Ecto neural progenitor cell (in vitro differentiated cells): ENCODE data around the gene SLX4IP.

Experiments used
- DNase-seq: peaks from one replicate; pipeline ENCODE4 v3.0.0-alpha.2; 2018; ENCODE audit warnings: low spot score

Gene SLX4IP

DNA sequence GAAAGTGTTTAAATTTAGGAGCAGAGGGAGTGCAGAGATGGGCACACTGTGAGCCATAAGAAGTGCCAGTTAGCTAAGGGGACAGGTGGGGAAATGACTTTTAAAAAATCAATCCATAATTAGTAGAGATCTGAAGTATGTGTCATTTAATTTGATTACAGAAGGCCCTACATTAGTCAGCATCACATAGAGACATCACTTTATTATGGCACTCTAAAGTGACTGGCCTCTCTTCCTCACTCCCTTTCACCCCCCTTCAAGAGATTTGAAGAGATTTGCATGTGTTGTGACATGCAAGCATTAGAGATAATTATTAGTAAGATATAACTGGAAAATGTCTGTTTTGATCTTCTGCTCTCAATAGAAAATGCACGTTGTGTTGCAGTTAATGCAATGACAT lies 86.7 kb downstream of the SLX4IP start:
- DNase-seq: no peak

DNA sequence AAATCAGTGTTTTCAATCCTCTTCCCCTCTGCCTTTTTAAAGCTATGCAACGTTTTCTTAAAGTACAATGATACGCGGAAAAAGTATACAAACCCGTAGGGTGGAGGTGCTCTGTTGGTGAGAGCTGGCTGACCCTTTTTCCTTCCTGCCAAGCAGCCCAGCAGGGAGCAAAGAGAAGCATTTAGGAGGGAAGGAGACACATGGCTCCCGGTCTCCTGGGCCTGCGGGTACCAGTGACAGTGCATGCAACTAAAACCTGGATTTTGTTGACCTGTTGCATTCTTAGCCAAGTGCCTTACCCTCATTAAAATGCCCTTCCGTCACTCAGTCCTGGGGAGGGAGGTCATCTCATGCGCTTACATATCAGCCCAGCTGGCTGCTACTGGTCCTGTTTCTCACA lies 87.2 kb downstream of the SLX4IP start:
- no peak for DNase-seq

DNA sequence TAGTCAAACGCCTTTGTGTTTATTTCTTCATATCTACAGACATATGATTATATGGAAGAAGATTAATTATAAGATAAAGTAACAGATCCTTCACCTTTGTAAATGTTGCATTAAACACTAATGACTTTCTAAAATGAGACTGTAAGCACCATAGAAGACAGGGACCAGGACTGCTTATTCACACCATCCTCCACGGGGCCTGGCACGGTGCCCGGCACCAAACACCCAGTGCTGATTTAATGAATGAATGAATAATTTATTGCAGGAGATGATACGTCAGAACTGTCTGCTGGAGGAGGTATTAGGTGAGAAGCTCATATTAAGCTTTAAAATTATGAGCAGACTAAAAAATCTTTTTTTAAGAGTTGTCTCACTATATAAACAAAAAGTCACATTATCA lies 88.3 kb downstream of the SLX4IP start:
- DNase-seq: no peak

GRCh38 chr20:10524034-10524476 lies 89.0 kb downstream of the SLX4IP start:
- peak; percentile 71 for DNase-seq

GRCh38 chr20:10524643-10525042 lies 89.5 kb downstream of the SLX4IP start:
- no peak for DNase-seq

DNA sequence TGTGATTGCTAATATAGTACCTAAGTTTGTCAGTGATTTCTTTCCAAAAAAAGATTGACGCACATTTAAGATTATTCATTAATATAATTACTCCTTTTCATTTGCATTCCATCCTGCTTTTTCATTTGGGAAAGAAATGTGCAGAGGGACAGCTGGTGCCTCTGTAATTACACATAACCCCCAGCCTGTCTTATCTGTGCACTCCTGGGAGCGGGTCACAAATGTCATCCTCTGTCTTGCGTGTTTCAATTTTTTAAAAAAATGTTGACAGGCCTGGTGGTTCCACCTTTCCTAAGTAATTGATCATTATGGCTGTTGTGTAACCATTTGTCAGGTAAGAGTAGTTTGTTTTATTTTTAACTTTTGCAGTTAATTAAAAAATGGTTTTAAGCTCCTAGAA lies 92.7 kb downstream of the SLX4IP start:
- DNase-seq: no peak

GRCh38 chr20:10530883-10531282 lies 95.8 kb downstream of the SLX4IP start:
- DNase-seq: no peak

DNA sequence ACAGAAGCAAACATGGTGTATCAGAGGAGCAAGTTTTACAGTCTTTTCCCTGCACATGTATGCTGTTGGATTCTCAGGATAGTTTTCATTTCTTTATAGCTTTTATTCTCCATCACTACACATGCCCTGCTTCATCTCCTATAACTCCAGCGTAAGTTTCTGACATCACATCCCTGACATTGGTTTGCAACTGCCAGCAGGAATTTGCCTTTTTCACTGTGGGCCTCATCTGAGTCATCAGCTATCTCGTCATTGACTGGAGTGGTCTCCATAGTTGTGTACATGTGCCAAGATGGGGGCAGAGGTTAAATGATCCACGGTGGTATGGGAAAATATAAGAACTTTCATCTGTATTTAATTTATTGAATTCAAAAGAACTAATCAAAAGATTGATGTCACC lies 96.7 kb downstream of the SLX4IP start:
- DNase-seq: no peak

DNA sequence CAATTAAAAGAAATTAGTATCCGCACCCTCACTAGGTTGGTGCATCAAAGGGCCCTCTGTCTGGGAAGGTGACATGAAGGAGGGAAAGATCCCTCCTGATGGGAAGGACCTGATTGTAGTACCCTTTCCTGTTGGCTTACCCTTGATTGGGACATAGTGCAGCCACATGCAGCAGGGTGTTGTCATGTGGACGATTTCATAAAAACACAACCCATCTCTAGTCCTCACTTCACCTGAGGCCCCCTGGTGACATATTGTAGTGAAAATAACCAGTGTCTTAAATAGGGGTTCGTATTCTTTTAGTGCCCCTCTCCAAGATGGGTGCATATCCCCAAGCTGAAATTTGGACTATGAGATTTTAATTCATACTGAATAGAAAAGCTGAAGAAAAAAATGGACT lies 97.3 kb downstream of the SLX4IP start:
- DNase-seq: no peak

DNA sequence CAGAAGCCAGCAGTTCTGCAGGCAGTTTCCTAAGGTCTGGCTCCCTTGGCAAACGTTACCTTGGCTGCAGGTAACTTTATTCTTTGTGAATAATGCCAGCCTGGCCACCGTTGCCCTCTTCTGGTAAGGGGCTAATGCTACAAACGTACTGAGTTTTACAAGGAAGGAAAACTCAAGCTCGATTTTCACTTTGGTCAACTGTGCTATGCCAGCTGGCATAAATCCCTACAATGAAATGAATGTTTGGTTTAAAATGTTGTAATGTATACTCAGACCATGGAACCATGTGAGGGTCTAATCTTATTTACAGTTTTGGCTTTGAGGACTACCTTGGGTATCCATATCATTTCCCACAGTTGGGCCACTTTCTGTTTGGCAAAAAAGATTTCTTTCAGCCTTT lies 101.4 kb downstream of the SLX4IP start:
- DNase-seq: no peak

- DNase-seq: no peak
Observed at GRCh38 chr20:10537850-10538480, 102.9 kb downstream of the SLX4IP start.

GRCh38 chr20:10538768-10539167 lies 103.7 kb downstream of the SLX4IP start:
- no peak for DNase-seq

DNA sequence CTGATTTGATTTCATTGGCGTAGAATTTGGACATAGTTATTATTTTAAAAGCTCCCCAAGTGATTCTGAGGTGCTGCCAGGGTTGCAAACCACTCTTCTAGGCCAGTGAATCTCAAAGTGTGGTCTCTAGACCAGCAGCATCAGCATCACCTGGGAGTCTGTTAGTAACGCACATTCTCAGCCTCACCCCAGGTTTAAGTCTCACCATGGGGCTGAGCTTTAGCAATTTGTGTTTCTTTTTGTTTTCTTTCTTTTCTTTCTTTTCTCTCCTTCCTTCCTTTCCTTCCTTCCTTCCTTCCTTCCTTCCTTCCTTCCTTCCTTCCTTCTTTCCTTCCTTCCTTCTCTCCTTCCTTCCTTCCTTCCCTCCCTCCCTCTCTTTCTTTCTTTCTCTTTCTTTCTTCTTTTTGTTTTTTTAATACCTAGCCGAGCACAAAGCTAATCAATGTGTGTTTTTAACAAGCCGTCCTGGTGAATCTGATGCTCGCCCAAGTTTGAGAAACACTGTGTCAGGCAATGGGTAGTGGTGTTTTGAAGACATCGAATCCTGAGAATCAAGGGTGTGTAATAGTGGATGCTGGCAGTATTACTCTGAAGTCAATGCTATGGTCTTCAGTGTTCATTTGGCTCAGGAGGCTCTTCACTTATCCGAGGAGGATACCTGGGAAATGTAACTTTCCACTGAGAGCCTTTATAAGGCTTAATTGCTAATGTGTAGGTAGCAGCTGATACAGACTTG lies 104.9 kb downstream of the SLX4IP start:
- DNase-seq: no peak

DNA sequence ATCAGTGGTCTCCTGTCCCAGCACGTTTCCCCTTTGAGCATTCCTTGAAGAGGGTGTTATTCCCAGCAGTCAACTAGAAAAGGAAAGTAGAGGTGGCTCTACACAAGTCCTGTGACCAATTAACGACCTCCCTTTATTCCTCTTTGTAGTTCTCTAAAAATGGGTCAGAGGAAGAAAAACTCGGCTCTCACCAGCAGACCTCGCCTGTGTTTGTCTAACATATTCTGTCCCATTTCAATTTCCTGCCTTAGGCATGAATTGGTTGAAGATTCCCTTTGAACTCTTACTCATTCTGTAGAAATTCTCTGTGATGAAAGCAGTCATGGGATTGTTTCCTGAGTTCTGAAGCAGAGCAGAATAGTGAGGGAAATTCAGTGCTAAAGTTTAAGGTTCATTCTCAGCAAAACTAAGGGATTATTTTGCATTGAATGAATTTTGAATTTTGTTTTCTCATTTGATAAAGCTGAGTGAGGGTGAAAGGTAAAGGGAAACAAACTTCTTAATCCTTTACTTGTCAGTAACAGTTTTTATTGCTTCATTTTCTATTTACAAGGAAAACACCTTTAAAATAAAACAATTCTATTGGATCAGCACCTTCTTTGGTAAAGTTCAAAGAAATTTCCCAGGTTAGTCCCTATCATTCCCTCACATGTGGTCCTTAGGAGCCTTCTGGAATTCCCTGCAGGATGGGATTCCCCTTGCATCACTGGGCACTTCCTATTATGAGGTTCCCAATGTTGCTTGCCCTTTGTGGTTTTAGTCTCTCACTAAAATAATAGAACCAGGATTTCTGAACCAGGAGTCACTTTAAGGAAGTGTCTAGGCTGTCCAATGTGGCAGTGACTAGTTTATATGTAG lies 105.8 kb downstream of the SLX4IP start:
- DNase-seq: no peak

DNA sequence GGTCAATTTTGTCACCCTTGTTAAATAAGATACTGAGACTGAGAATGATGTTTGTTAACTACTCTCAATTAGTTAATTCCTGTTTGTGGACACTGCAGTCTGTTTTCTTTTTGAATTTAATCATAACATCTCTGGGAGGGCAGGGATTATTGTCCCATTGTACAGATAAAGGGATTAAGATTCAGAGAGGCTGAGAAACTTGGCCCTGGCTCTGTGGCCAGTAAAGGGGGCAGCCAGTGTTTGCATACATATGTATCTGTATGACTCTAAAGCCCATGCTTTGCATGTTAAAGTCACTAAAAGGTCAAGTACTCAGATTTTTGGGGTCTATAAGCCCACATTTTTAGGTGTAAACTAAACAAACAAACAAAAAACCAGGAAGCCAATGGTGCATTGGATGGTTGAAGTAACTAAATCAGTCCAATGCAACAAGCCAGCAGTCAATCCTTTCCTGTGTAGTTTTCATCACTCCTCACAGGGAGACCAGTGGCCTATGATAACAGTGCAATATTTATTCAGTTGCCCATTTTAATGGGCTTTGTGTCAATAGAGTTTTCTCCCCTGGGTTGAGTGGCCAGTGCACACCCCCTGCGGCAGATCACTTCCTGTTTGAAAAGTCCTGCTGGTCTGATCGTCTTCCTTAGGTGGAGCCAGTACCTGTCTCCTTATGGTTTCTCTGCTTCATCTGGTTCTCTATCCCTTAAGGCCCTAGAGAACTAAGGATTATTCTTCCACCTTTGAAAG lies 106.7 kb downstream of the SLX4IP start:
- DNase-seq: no peak

- DNase-seq: no peak
Observed at GRCh38 chr20:10542442-10542841, 107.3 kb downstream of the SLX4IP start.

- no peak for DNase-seq
Observed at GRCh38 chr20:10543480-10543879, 108.4 kb downstream of the SLX4IP start.

- no peak for DNase-seq
Observed at GRCh38 chr20:10547276-10548114, 112.4 kb downstream of the SLX4IP start.

- DNase-seq: no peak
Observed at GRCh38 chr20:10549511-10549910, 114.4 kb downstream of the SLX4IP start.

- no peak for DNase-seq
Observed at GRCh38 chr20:10550204-10551118, 115.4 kb downstream of the SLX4IP start.
